AG09319 (cell line): ENCODE results near the gene ARAP1.

ENCODE experiments used
- DNase-seq: peaks from one replicate; pipeline ENCODE4 v3.0.0-alpha.2; 2010; ENCODE audit warnings: low read depth; ENCODE audit errors: extremely low read depth
- CTCF ChIP-seq: IDR thresholded peaks from 2 replicates; pipeline ENCODE4 v1.5.1; 2011; ENCODE audit warnings: low read depth, mild to moderate bottlenecking, inconsistent platforms, low read length, moderate library complexity

Gene ARAP1

GRCh38 chr11:72758690-72759389 lies 6.6 kb upstream of the ARAP1 start:
- no peak for TF ChIP-seq CTCF
- no peak for DNase-seq

- TF ChIP-seq CTCF: no peak
- no peak for DNase-seq
Measured at GRCh38 chr11:72758304-72758689, 6.1 kb upstream of the ARAP1 start.

- TF ChIP-seq CTCF: no peak
- DNase-seq: no peak
Measured at GRCh38 chr11:72755713-72756285, 3.6 kb upstream of the ARAP1 start.

- no peak for TF ChIP-seq CTCF
- DNase-seq: no peak
Measured at GRCh38 chr11:72754544-72755155, 2.4 kb upstream of the ARAP1 start.

GRCh38 chr11:72754149-72754543 lies 1.9 kb upstream of the ARAP1 start:
- no peak for TF ChIP-seq CTCF
- DNase-seq: no peak

- DNase-seq: no peak
- TF ChIP-seq CTCF: no peak
Measured at GRCh38 chr11:72753341-72754148, 1.3 kb upstream of the ARAP1 start.
